Lower leg skin (tissue), 3 donors: Measurements from ENCODE around the gene GUCA1A.

Experiments
- POLR2A ChIP-seq, 2 donors: fragments of 450-650 bp; IDR thresholded peaks; one replicate each; pipeline ENCODE4 v1.6.1; 2016 to 2017; ENCODE audit warnings: antibody characterized with exemption in 2 of 2, mild to moderate bottlenecking in 1 of 2, moderate library complexity in 1 of 2
- TF ChIP-seq, protein P1 (sequence below), 3 donors: fragments of 450-650 bp; IDR thresholded peaks; one replicate each; pipeline ENCODE4 v1.5.1; 2016; ENCODE audit warnings: antibody characterized with exemption in 3 of 3, mild to moderate bottlenecking in 3 of 3, moderate library complexity in 2 of 3

GRCh38 chr6:42224222-42225028 lies 51.3 kb downstream of the GUCA1A start:
- TF ChIP-seq, protein P1, sequence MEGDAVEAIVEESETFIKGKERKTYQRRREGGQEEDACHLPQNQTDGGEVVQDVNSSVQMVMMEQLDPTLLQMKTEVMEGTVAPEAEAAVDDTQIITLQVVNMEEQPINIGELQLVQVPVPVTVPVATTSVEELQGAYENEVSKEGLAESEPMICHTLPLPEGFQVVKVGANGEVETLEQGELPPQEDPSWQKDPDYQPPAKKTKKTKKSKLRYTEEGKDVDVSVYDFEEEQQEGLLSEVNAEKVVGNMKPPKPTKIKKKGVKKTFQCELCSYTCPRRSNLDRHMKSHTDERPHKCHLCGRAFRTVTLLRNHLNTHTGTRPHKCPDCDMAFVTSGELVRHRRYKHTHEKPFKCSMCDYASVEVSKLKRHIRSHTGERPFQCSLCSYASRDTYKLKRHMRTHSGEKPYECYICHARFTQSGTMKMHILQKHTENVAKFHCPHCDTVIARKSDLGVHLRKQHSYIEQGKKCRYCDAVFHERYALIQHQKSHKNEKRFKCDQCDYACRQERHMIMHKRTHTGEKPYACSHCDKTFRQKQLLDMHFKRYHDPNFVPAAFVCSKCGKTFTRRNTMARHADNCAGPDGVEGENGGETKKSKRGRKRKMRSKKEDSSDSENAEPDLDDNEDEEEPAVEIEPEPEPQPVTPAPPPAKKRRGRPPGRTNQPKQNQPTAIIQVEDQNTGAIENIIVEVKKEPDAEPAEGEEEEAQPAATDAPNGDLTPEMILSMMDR (IDR thresholded peaks at IDR 0.05), result no peak
- TF ChIP-seq POLR2A (IDR thresholded peaks at IDR 0.05), result no peak
